ENCODE results near the gene EYA2.

DNA sequence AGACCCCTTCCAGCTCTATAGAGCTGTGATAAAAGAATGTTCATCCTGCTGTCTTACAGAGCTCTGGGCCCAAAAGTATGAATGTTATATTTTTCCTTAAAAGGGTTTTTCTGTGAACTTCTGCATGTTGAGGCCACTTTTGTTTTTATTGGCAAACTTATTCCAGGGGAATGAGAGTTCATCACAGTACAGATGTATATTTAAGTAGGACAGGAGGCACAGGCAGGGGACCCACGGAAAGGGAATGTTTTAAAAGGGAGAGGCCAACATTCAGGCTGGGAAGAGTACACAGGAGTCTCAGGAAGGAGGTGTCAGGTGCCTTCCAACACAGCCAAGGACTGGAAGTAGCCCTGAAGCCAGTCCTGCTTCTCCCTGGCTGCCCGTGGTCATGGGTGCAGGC lies 148.4 kb downstream of the EYA2 start:
- TF ChIP-seq EZH2 (IDR thresholded peaks at IDR 0.05; ENCODE audit: insufficient read depth, poor library complexity, severe bottlenecking), result no peak
- TF ChIP-seq EZH2phosphoT487 (IDR thresholded peaks at IDR 0.05; ENCODE audit: insufficient read depth, low read depth), result no peak

All from GM23248 (cell line).